Suprapubic skin (tissue), 4 donors: ENCODE measurements around the gene LANCL2.

ENCODE experiments used
- EP300 ChIP-seq: sonication (generic); formaldehyde crosslinking; IDR thresholded peaks from one replicate; pipeline ENCODE4 v1.6.1; 2017; ENCODE audit warnings: antibody characterized with exemption
- POLR2A ChIP-seq, 2 donors: fragments of 450-650 bp; IDR thresholded peaks; one replicate each; pipeline ENCODE4 v1.6.1; 2017; ENCODE audit warnings: antibody characterized with exemption in 2 of 2, mild to moderate bottlenecking in 2 of 2, moderate library complexity in 2 of 2
- POLR2AphosphoS5 ChIP-seq, 3 donors: sonication (generic); formaldehyde crosslinking; IDR thresholded peaks; one replicate each; pipeline ENCODE4 v1.6.1; 2017; ENCODE audit warnings: antibody characterized with exemption in 3 of 3
- TF ChIP-seq, protein P1 (sequence below), 2 donors: fragments of 200-600 bp in 1 of 2; fragments of 450-650 bp in 1 of 2; sonication (generic) in 1 of 2; IDR thresholded peaks; one replicate each; pipeline ENCODE4 v1.5.1; 2016 to 2019; ENCODE audit warnings: antibody characterized with exemption in 2 of 2, mild to moderate bottlenecking in 1 of 2, moderate library complexity in 1 of 2

DNA sequence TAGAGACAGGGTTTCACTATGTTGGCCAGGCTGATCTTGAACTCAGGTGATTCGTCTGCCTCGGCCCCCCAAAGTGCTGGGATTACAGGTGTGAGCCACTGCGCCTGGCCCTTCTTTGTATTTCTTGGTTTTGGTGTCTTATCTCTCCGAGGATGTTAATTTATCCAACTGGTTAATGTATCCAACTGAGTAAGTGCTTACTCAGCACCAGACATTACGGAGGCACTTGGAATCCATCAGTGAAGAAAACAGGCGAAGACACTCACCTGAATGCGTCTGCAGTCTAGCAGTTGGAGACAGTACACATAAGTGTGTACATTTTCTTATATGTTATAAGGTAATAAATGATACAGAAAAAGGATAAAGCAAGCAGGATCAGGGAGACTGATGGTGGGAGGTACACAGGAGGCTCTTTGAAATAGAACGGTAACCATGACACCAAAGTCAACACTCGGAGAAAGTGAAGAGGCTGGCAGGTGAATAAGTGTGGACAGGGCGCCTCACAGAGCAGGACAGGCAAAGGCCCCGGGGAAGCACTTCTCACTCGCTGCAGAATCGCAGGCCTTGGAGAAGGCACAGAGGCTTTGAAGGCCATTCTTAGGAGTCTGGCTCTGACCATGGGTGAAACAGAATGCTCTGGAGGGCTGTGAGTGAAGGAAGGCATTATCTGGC lies 73.1 kb downstream of the LANCL2 start:
- TF ChIP-seq, protein P1, sequence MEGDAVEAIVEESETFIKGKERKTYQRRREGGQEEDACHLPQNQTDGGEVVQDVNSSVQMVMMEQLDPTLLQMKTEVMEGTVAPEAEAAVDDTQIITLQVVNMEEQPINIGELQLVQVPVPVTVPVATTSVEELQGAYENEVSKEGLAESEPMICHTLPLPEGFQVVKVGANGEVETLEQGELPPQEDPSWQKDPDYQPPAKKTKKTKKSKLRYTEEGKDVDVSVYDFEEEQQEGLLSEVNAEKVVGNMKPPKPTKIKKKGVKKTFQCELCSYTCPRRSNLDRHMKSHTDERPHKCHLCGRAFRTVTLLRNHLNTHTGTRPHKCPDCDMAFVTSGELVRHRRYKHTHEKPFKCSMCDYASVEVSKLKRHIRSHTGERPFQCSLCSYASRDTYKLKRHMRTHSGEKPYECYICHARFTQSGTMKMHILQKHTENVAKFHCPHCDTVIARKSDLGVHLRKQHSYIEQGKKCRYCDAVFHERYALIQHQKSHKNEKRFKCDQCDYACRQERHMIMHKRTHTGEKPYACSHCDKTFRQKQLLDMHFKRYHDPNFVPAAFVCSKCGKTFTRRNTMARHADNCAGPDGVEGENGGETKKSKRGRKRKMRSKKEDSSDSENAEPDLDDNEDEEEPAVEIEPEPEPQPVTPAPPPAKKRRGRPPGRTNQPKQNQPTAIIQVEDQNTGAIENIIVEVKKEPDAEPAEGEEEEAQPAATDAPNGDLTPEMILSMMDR (IDR thresholded peaks at IDR 0.05), result no peak
- no peak for TF ChIP-seq POLR2A (IDR thresholded peaks at IDR 0.05)
- TF ChIP-seq EP300, result no peak
- no peak for TF ChIP-seq POLR2AphosphoS5 (IDR thresholded peaks at IDR 0.05)
